Suprapubic skin (tissue), 4 donors: Measurements from ENCODE around the gene ULBP3. TPM values are rescaled to one million over a fixed set of nuclear protein-coding genes. Genes with fewer than 3 reads are reported as not detected.
A peak's percentile ranks its signal among the peaks of the same experiment; 100 is the strongest.

Source experiments
- DNase-seq, 2 donors: peaks; one replicate each; pipeline ENCODE4 v3.0.0-alpha.2; 2019; ENCODE audit warnings: low spot score in 2 of 2
- H3K27ac ChIP-seq: fragments of 200-600 bp; sonication (generic); one replicate; pipeline ENCODE4 v1.5.1; 2019
- H3K27me3 ChIP-seq: fragments of 200-600 bp; sonication (generic); one replicate; pipeline ENCODE4 v1.5.1; 2019
- H3K36me3 ChIP-seq: fragments of 200-600 bp; sonication (generic); one replicate; pipeline ENCODE4 v1.5.1; 2019
- H3K4me1 ChIP-seq: fragments of 200-600 bp; sonication (generic); one replicate; pipeline ENCODE4 v1.5.1; 2019
- H3K4me3 ChIP-seq: fragments of 200-600 bp; sonication (generic); one replicate; pipeline ENCODE4 v1.5.1; 2019; ENCODE audit warnings: mild to moderate bottlenecking
- H3K9me3 ChIP-seq: fragments of 200-600 bp; sonication (generic); one replicate; pipeline ENCODE4 v1.5.1; 2019
- CTCF ChIP-seq, 2 donors: fragments of 200-600 bp in 1 of 2; fragments of 450-650 bp in 1 of 2; sonication (generic) in 1 of 2; IDR thresholded peaks; one replicate each; pipeline ENCODE4 v1.5.1; 2016 to 2019; ENCODE audit warnings: antibody characterized with exemption in 2 of 2, mild to moderate bottlenecking in 1 of 2, moderate library complexity in 1 of 2
- EP300 ChIP-seq: sonication (generic); formaldehyde crosslinking; IDR thresholded peaks from one replicate; pipeline ENCODE4 v1.6.1; 2017; ENCODE audit warnings: antibody characterized with exemption
- POLR2A ChIP-seq, 2 donors: fragments of 450-650 bp; IDR thresholded peaks; one replicate each; pipeline ENCODE4 v1.6.1; 2017; ENCODE audit warnings: antibody characterized with exemption in 2 of 2, mild to moderate bottlenecking in 2 of 2, moderate library complexity in 2 of 2
- POLR2AphosphoS5 ChIP-seq, 3 donors: sonication (generic); formaldehyde crosslinking; IDR thresholded peaks; one replicate each; pipeline ENCODE4 v1.6.1; 2017; ENCODE audit warnings: antibody characterized with exemption in 3 of 3
- WGBS: methylation state at CpG from one replicate; pipeline ENCODE4 v1.1.5; 2018; 5-methylcytosine and 5-hydroxymethylcytosine counted together
- total RNA-seq, 4 donors: library from RNA; depleted of rRNA; stranded (reverse); fragments of >200 nt; gene quantifications; one replicate each; pipeline ENCODE4 v1.1.0, GENCODE V29; 2016

The ULBP3 gene
- total RNA-seq, 4 donors from 2014 or later, result 0.78 to 2.1 TPM; not detected in 2

- no peak overlapping the region for H3K27ac ChIP-seq
- H3K36me3 ChIP-seq, result no peaks in the 10 kb centered on the region
- peaks cover 18% of the 10 kb centered on the region for H3K4me1 ChIP-seq
- H3K4me3 ChIP-seq, result no peak overlapping the region
- H3K9me3 ChIP-seq, result no peaks in the 10 kb centered on the region
- DNase-seq, result peak in 1 of 2 donors; percentile 76
- TF ChIP-seq EP300, result no peak
- no peak for TF ChIP-seq CTCF (IDR thresholded peaks at IDR 0.05)
- no peak for TF ChIP-seq POLR2AphosphoS5 (IDR thresholded peaks at IDR 0.05)
- TF ChIP-seq POLR2A (IDR thresholded peaks at IDR 0.05), result no peak
- no peaks in the 10 kb centered on the region for H3K27me3 ChIP-seq
- 40% methylated on average over 8 of the region's 8 CpGs for WGBS
Observed at GRCh38 chr6:150072201-150072600, 3.3 kb upstream of the ULBP3 start.

- TF ChIP-seq POLR2AphosphoS5 (IDR thresholded peaks at IDR 0.05) (no peak), POLR2A (IDR thresholded peaks at IDR 0.05) (no peak), EP300 (no peak), CTCF (IDR thresholded peaks at IDR 0.05) (no peak)
- DNase-seq, result no peak
Observed at GRCh38 chr6:150070236-150070818, 1.4 kb upstream of the ULBP3 start.

GRCh38 chr6:150069706-150070105 is 785 bp upstream of the ULBP3 start:
- H3K27me3 ChIP-seq, result peaks cover 7% of the 10 kb centered on the region
- H3K9me3 ChIP-seq, result no peaks in the 10 kb centered on the region
- 87% methylated on average over 11 of the region's 11 CpGs for WGBS
- TF ChIP-seq CTCF (IDR thresholded peaks at IDR 0.05) (no peak), EP300 (no peak), POLR2A (IDR thresholded peaks at IDR 0.05) (no peak), POLR2AphosphoS5 (IDR thresholded peaks at IDR 0.05) (no peak)
- H3K27ac ChIP-seq, result no peak overlapping the region
- no peaks in the 10 kb centered on the region for H3K36me3 ChIP-seq
- H3K4me3 ChIP-seq, result no peak overlapping the region
- H3K4me1 ChIP-seq, result peaks cover 18% of the 10 kb centered on the region
- no peak for DNase-seq

More at GRCh38 chr6:150070236-150070818, 1.4 kb upstream of the ULBP3 start:
- Histone ChIP-seq H3K27ac (no peak overlapping the region), H3K36me3 (no peaks in the 10 kb centered on the region), H3K9me3 (no peaks in the 10 kb centered on the region), H3K4me1 (peaks cover 18% of the 10 kb centered on the region), H3K4me3 (no peak overlapping the region), H3K27me3 (peaks cover 7% of the 10 kb centered on the region)
- WGBS, result 83% methylated on average over 3 of the region's 3 CpGs

- TF ChIP-seq CTCF (IDR thresholded peaks at IDR 0.05), result no peak
- no peak for TF ChIP-seq EP300
- no peak for TF ChIP-seq POLR2A (IDR thresholded peaks at IDR 0.05)
- H3K27ac ChIP-seq, result no peak overlapping the region
- H3K9me3 ChIP-seq, result no peaks in the 10 kb centered on the region
- WGBS, result 0% methylated on average over 2 of the region's 4 CpGs
- no peak for DNase-seq
- peaks cover 18% of the 10 kb centered on the region for H3K4me1 ChIP-seq
- H3K27me3 ChIP-seq, result peaks cover 7% of the 10 kb centered on the region
- H3K36me3 ChIP-seq, result no peaks in the 10 kb centered on the region
- peak overlapping the region; percentile 57 for H3K4me3 ChIP-seq
Observed at GRCh38 chr6:150068151-150068550, 770 bp downstream of the ULBP3 start.

GRCh38 chr6:150065083-150065482 is 3.8 kb downstream of the ULBP3 start:
- peaks cover 8% of the 10 kb centered on the region for H3K27me3 ChIP-seq
- H3K4me3 ChIP-seq, result no peak overlapping the region
- no peaks in the 10 kb centered on the region for H3K9me3 ChIP-seq
- H3K4me1 ChIP-seq, result peaks cover 7% of the 10 kb centered on the region
- no peaks in the 10 kb centered on the region for H3K36me3 ChIP-seq
- H3K27ac ChIP-seq, result no peak overlapping the region
- TF ChIP-seq CTCF (IDR thresholded peaks at IDR 0.05), result no peak
- no peak for TF ChIP-seq POLR2AphosphoS5 (IDR thresholded peaks at IDR 0.05)
- TF ChIP-seq POLR2A (IDR thresholded peaks at IDR 0.05), result no peak
- no peak for TF ChIP-seq EP300
- DNase-seq, result no peak
- whole genome bisulfite sequencing, result 94% methylated on average over 2 of the region's 2 CpGs
